Measurements from ENCODE around the gene ZMIZ1.

GRCh38 chr10:79178070-79178576 is 109.4 kb downstream of the ZMIZ1 start:
- no peak for TF ChIP-seq CTCF (IDR thresholded peaks at IDR 0.05 in 4 of 5, conservative IDR thresholded peaks at IDR 0.05 in 1 of 5)
- TF ChIP-seq POLR2A (IDR thresholded peaks at IDR 0.05) = no peak

Data from gastrocnemius medialis (tissue), 4 donors.